ENCODE measurements around the gene EFCAB6. TPM values are rescaled to one million over a fixed set of nuclear protein-coding genes. Genes with fewer than 3 reads are reported as not detected.

Gene EFCAB6
- total and polyA plus RNA-seq, 10 of the 15 experiments (the other 5 are each of a cell fraction or from before 2014, with no cell fraction given): 0.05 to 0.42 (median 0.19) TPM

DNA sequence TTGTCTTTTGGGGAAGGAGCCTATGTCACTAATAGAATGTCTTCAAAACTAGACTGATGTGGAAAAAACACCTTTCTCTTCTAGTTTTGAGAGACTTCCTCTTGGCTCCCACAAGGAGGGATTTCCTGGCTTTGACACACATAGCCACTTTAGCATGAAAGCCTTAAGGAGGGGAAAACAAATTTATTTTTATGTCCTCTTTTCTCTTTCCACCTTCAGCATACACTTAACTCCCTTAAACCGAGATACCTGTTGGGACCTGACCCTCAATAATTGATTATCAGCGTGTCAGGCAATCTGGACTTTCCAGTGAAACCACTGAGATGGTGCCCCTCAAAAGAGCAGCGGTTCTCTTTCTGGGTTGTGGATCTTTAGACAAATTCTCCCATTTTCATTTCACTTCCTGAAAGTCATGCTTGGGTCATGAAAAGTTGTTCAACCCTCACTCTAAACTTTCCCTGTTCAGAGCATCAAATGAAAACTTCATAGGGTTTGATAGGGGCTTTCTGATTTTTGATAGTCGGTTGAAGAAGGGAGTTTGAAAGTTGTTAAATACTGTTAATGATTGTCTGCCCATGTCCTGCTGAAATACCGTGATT is 9.1 kb downstream of the EFCAB6 start:
- ATAC-seq (peak; percentile 46), FAIRE-seq (no peak), DNase-seq (ENCODE audit: low read depth, low spot score) (no peak)
- Histone ChIP-seq H3K4me1 (ENCODE audit: control insufficient read depth, insufficient read depth, low read length) (peaks cover 23% of the 10 kb centered on the region), H3K4me3 (no peak overlapping the region), H3K9ac (ENCODE audit: control insufficient read depth, insufficient read depth, low read length) (no peak overlapping the region), H3K79me2 (ENCODE audit: control insufficient read depth, insufficient read depth, low read length) (no peaks in the 10 kb centered on the region), H2AFZ (ENCODE audit: control insufficient read depth, low read depth, low read length) (peak overlapping the region; percentile 47), H3K27me3 (replicated peaks in 1 of 2; ENCODE audit: control insufficient read depth in 2 of 2, insufficient read depth in 2 of 2, low read length in 1 of 2) (no peaks in the 10 kb centered on the region), H3K27ac (ENCODE audit: control insufficient read depth, insufficient read depth) (peak overlapping the region; percentile 37), H3K36me3 (ENCODE audit: control insufficient read depth in 2 of 2, insufficient read depth in 2 of 2, low read length in 1 of 2) (no peaks in the 10 kb centered on the region), H3K4me2 (ENCODE audit: control insufficient read depth, insufficient read depth) (peak overlapping the region; percentile 53; the same call in 1 of the 2 replicates), H3K9me3 (replicated peaks; ENCODE audit: control insufficient read depth, insufficient read depth, low read length) (peaks cover 4% of the 10 kb centered on the region), H4K20me1 (ENCODE audit: control insufficient read depth, insufficient read depth) (no peaks in the 10 kb centered on the region)
- POLR2A ChIA-PET: interaction anchor here (0.9 to 1.1 kb wide), 2 partner anchors 9 to 24 kb away, joined by 3 read pairs; partner anchors contain the start of gene EFCAB6
- intact Hi-C loops (cut with micrococcal nuclease; ENCODE audit: unreplicated experiment) (no loop called here), in situ Hi-C loops (cut with MboI) (no loop called here)
- no TSS peak for BruUV-seq (replicated peaks)
- CTCF ChIA-PET: no interaction called here
- SMC1A ChIA-PET (ENCODE audit: uncharacterized antibody, unreplicated experiment): interaction anchor here (1.1 kb wide), 1 partner anchor 11 kb away, joined by 3 read pairs; no protein-coding TSS in a partner anchor
- WGBS (ENCODE audit: insufficient coverage, insufficient replicate concordance, low lambda C conversion rate, missing lambda C conversion rate): 1% methylated on average over 5 of the region's 5 CpGs
- RAD21 ChIA-PET (ENCODE audit: unreplicated experiment): interaction anchor here (1.1 kb wide), 1 partner anchor 9 kb away, joined by 4 read pairs; the partner anchor contains the start of gene EFCAB6
- TF ChIP-seq, protein P1, sequence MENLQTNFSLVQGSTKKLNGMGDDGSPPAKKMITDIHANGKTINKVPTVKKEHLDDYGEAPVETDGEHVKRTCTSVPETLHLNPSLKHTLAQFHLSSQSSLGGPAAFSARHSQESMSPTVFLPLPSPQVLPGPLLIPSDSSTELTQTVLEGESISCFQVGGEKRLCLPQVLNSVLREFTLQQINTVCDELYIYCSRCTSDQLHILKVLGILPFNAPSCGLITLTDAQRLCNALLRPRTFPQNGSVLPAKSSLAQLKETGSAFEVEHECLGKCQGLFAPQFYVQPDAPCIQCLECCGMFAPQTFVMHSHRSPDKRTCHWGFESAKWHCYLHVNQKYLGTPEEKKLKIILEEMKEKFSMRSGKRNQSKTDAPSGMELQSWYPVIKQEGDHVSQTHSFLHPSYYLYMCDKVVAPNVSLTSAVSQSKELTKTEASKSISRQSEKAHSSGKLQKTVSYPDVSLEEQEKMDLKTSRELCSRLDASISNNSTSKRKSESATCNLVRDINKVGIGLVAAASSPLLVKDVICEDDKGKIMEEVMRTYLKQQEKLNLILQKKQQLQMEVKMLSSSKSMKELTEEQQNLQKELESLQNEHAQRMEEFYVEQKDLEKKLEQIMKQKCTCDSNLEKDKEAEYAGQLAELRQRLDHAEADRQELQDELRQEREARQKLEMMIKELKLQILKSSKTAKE (IDR thresholded peaks at IDR 0.05; ENCODE audit: low read depth, poor library complexity, severe bottlenecking): no peak
- TF ChIP-seq IKZF1 (conservative IDR thresholded peaks at IDR 0.05): peak; percentile 71
- no peak for TF ChIP-seq CREM (IDR thresholded peaks at IDR 0.05; ENCODE audit: low read depth)
- TF ChIP-seq, protein P2, sequence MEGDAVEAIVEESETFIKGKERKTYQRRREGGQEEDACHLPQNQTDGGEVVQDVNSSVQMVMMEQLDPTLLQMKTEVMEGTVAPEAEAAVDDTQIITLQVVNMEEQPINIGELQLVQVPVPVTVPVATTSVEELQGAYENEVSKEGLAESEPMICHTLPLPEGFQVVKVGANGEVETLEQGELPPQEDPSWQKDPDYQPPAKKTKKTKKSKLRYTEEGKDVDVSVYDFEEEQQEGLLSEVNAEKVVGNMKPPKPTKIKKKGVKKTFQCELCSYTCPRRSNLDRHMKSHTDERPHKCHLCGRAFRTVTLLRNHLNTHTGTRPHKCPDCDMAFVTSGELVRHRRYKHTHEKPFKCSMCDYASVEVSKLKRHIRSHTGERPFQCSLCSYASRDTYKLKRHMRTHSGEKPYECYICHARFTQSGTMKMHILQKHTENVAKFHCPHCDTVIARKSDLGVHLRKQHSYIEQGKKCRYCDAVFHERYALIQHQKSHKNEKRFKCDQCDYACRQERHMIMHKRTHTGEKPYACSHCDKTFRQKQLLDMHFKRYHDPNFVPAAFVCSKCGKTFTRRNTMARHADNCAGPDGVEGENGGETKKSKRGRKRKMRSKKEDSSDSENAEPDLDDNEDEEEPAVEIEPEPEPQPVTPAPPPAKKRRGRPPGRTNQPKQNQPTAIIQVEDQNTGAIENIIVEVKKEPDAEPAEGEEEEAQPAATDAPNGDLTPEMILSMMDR (IDR thresholded peaks at IDR 0.05 in 2 of 3, conservative IDR thresholded peaks at IDR 0.05 in 1 of 3; ENCODE audit: control insufficient read depth in 2 of 3, extremely low read depth in 1 of 3, insufficient read depth in 1 of 3, low read depth in 3 of 3, low read length in 3 of 3): no peak
- TF ChIP-seq BCL11A (IDR thresholded peaks at IDR 0.05; ENCODE audit: low read depth, low read length): no peak
- peak; percentile 46; the same call in 1 of the 2 replicates for TF ChIP-seq SPI1 (IDR thresholded peaks at IDR 0.05; ENCODE audit: borderline replicate concordance, insufficient read depth, low read depth, low read length)
- 0 out of 2 replicates have a peak, but pooled peaks have one; percentile 18 for TF ChIP-seq NR2F1 (conservative IDR thresholded peaks at IDR 0.05)
- TF ChIP-seq, protein P3, sequence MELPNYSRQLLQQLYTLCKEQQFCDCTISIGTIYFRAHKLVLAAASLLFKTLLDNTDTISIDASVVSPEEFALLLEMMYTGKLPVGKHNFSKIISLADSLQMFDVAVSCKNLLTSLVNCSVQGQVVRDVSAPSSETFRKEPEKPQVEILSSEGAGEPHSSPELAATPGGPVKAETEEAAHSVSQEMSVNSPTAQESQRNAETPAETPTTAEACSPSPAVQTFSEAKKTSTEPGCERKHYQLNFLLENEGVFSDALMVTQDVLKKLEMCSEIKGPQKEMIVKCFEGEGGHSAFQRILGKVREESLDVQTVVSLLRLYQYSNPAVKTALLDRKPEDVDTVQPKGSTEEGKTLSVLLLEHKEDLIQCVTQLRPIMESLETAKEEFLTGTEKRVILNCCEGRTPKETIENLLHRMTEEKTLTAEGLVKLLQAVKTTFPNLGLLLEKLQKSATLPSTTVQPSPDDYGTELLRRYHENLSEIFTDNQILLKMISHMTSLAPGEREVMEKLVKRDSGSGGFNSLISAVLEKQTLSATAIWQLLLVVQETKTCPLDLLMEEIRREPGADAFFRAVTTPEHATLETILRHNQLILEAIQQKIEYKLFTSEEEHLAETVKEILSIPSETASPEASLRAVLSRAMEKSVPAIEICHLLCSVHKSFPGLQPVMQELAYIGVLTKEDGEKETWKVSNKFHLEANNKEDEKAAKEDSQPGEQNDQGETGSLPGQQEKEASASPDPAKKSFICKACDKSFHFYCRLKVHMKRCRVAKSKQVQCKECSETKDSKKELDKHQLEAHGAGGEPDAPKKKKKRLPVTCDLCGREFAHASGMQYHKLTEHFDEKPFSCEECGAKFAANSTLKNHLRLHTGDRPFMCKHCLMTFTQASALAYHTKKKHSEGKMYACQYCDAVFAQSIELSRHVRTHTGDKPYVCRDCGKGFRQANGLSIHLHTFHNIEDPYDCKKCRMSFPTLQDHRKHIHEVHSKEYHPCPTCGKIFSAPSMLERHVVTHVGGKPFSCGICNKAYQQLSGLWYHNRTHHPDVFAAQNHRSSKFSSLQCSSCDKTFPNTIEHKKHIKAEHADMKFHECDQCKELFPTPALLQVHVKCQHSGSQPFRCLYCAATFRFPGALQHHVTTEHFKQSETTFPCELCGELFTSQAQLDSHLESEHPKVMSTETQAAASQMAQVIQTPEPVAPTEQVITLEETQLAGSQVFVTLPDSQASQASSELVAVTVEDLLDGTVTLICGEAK (IDR thresholded peaks at IDR 0.05; ENCODE audit: borderline replicate concordance): no peak
- TF ChIP-seq, protein P4, sequence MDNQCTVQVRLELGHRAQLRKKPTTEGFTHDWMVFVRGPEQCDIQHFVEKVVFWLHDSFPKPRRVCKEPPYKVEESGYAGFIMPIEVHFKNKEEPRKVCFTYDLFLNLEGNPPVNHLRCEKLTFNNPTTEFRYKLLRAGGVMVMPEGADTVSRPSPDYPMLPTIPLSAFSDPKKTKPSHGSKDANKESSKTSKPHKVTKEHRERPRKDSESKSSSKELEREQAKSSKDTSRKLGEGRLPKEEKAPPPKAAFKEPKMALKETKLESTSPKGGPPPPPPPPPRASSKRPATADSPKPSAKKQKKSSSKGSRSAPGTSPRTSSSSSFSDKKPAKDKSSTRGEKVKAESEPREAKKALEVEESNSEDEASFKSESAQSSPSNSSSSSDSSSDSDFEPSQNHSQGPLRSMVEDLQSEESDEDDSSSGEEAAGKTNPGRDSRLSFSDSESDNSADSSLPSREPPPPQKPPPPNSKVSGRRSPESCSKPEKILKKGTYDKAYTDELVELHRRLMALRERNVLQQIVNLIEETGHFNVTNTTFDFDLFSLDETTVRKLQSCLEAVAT (IDR thresholded peaks at IDR 0.05): no peak
- TF ChIP-seq HCFC1 (IDR thresholded peaks at IDR 0.05; ENCODE audit: low read length): no peak
- no peak for TF ChIP-seq MYC (IDR thresholded peaks at IDR 0.05; ENCODE audit: insufficient read depth, insufficient read length, insufficient replicate concordance, low read length, severe bottlenecking)
- no peak for TF ChIP-seq JUND (IDR thresholded peaks at IDR 0.05; ENCODE audit: low read depth, low read length)
- TF ChIP-seq RCOR1 (conservative IDR thresholded peaks at IDR 0.05; ENCODE audit: low read depth, low read length): no peak

Measured in GM12878 (cell line).